Mucosa of rectum (tissue), 2 donors: ENCODE results near the gene TPI1.
"Not testable (repeated sequence)": the region's sequence is repeated elsewhere in the genome, so short reads cannot be mapped to it uniquely, and the experiment has no call there.

ENCODE experiments used
- H3K27ac ChIP-seq, 2 donors: one replicate each; pipeline ENCODE4 v1.7.0; 2013; ENCODE audit warnings: inconsistent platforms in 2 of 2, low read depth in 2 of 2, low read length in 2 of 2
- H3K27me3 ChIP-seq, 2 donors: one replicate each; pipeline ENCODE4 v1.7.0; 2013; ENCODE audit warnings: low read length in 2 of 2; ENCODE audit not compliant: control insufficient read depth in 2 of 2, insufficient read depth in 2 of 2
- H3K36me3 ChIP-seq, 2 donors: one replicate each; pipeline ENCODE4 v1.7.0; 2013; ENCODE audit warnings: low read length in 2 of 2; ENCODE audit not compliant: control insufficient read depth in 2 of 2, insufficient read depth in 2 of 2
- H3K4me1 ChIP-seq, 2 donors: one replicate each; pipeline ENCODE4 v1.7.0; 2013; ENCODE audit warnings: low read length in 2 of 2, mild to moderate bottlenecking in 1 of 2; ENCODE audit not compliant: control insufficient read depth in 2 of 2, insufficient read depth in 2 of 2
- H3K4me3 ChIP-seq, 2 donors: one replicate each; pipeline ENCODE4 v1.7.0; 2013; ENCODE audit warnings: low read length in 2 of 2
- H3K9ac ChIP-seq, 2 donors: one replicate each; pipeline ENCODE4 v1.7.0; 2013; ENCODE audit warnings: low read length in 2 of 2, low read depth in 1 of 2, mild to moderate bottlenecking in 1 of 2
- H3K9me3 ChIP-seq, 2 donors: one replicate each; pipeline ENCODE4 v1.7.0; 2013; ENCODE audit warnings: low read length in 2 of 2; ENCODE audit not compliant: control insufficient read depth in 2 of 2
- donor health status: healthy.
- donor health status: Normal muscosa, but diverticular disease.

TPI1 gene

GRCh38 chr12:6854036-6854435 is 13.3 kb upstream of the TPI1 start:
- H3K9me3 ChIP-seq: no peaks in the 10 kb centered on the region
- H3K4me3 ChIP-seq: no peak overlapping the region
- H3K27ac ChIP-seq: no peak overlapping the region
- no peak overlapping the region for H3K9ac ChIP-seq
- peaks cover 13 to 18% of the 10 kb centered on the region in 2 donors for H3K4me1 ChIP-seq
- H3K27me3 ChIP-seq: no peaks in the 10 kb centered on the region
- H3K36me3 ChIP-seq: peaks cover 30 to 41% of the 10 kb centered on the region in 2 donors

DNA sequence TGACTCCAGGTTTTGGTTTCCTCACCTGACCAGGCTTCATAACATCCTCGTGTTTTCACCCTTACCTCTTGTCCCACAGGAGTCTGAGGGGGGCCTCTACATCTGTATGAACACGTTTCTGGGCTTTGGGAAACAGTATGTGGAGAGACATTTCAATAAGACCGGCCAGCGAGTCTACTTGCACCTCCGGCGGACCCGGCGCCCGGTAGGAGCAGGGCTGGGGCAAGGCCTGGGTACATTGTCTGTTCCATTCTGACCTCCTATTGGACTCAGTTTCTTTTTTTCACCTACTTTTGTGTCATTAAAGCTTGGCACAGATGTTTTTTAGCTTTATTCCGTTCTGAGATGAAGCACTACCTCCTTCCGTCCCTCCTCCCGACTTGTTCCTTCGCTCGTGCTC is 12.0 kb upstream of the TPI1 start:
- Histone ChIP-seq H3K9me3 (no peaks in the 10 kb centered on the region), H3K9ac (no peak overlapping the region), H3K4me3 (no peak overlapping the region), H3K36me3 (peaks cover 34 to 44% of the 10 kb centered on the region in 2 donors), H3K27me3 (no peaks in the 10 kb centered on the region), H3K27ac (no peak overlapping the region), H3K4me1 (peaks cover 12 to 17% of the 10 kb centered on the region in 2 donors)

DNA sequence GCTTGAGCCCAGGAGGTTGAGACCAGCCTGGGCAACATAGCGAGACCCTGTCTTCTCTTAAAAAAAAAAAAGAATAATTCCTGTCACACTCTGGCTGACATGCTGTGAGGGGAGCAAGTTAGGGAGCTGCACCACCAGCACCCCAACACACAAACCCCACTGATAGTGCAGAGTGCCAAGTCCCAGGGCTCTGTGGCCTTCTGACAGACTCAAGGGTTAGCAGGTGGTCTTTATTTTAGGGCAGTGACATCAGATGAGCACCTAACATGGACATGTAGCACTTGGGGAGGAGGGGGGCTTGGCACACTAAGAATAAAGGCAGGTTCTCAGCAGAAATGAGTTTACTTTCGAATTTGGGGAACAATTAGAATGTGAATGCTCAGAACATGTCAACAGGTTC is 8.5 kb upstream of the TPI1 start:
- Histone ChIP-seq H3K4me3 (no peak overlapping the region), H3K27me3 (no peaks in the 10 kb centered on the region), H3K36me3 (peaks cover 51 to 77% of the 10 kb centered on the region in 2 donors), H3K27ac (no peak overlapping the region), H3K4me1 (no peaks in the 10 kb centered on the region), H3K9ac (no peak overlapping the region), H3K9me3 (no peaks in the 10 kb centered on the region)

DNA sequence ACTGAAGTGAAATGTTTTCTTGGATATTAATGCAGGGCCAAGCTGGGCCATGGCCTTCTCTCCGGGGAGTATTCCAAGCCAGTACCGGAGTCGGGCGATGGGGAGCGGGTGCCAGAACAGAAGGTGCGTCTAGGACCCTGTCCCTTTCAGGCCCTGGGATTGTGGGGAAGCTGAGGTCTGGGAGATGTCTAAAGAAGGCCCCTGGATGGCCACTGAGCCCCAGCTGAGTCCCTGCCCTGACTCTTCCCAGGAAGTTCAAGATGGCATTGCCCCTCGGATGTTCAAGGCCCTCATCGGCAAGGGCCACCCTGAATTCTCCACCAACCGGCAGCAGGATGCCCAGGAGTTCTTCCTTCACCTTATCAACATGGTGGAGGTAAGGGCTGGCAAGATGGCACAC is 7.2 kb upstream of the TPI1 start:
- H3K36me3 ChIP-seq: peaks cover 55 to 87% of the 10 kb centered on the region in 2 donors
- H3K9me3 ChIP-seq: no peaks in the 10 kb centered on the region
- H3K9ac ChIP-seq: no peak overlapping the region
- no peaks in the 10 kb centered on the region for H3K4me1 ChIP-seq
- H3K27me3 ChIP-seq: no peaks in the 10 kb centered on the region
- no peak overlapping the region for H3K4me3 ChIP-seq
- H3K27ac ChIP-seq: no peak overlapping the region

DNA sequence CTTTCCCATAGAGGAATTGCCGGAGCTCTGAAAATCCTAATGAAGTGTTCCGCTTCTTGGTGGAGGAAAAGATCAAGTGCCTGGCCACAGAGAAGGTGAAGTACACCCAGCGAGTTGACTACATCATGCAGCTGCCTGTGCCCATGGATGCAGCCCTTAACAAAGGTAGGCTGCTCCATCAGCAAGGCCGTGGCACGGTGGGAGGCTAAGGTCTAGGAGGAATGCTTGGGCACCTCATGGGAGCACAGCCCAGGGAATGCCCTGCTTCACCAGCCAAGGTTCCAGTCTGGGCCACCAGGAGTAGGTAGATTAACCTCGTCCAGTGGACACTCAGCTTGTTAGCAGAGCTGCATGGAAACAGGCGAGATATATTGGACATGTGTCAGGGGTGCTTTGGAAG is 6.4 kb upstream of the TPI1 start:
- Histone ChIP-seq H3K27me3 (no peaks in the 10 kb centered on the region), H3K9ac (no peak overlapping the region), H3K9me3 (no peaks in the 10 kb centered on the region), H3K4me3 (no peak overlapping the region), H3K36me3 (peaks cover 52 to 80% of the 10 kb centered on the region in 2 donors), H3K4me1 (no peaks in the 10 kb centered on the region), H3K27ac (no peak overlapping the region)

DNA sequence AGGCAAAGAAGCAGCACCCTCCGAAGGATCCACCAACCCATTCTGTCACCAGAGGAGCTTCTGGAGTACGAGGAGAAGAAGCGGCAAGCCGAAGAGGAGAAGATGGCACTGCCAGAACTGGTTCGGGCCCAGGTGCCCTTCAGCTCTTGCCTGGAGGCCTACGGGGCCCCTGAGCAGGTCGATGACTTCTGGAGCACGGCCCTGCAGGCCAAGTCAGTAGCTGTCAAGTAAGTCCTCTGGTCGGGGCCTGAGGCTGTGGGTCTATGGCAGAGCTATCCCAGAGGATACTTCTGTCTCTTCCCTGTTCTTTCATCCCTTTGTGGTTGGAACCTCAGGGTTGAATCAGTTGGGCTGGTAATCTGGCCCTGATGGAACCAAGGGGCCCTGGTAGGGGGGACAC is 5.9 kb upstream of the TPI1 start:
- Histone ChIP-seq H3K4me3 (no peak overlapping the region), H3K9ac (no peak overlapping the region), H3K4me1 (no peaks in the 10 kb centered on the region), H3K27me3 (no peaks in the 10 kb centered on the region), H3K9me3 (no peaks in the 10 kb centered on the region), H3K36me3 (peaks cover 48 to 76% of the 10 kb centered on the region in 2 donors), H3K27ac (no peak overlapping the region)

GRCh38 chr12:6863033-6863432 is 4.3 kb upstream of the TPI1 start:
- no peak overlapping the region for H3K4me3 ChIP-seq
- H3K36me3 ChIP-seq: peaks cover 36 to 61% of the 10 kb centered on the region in 2 donors
- H3K27ac ChIP-seq: no peak overlapping the region
- peaks cover 8% of the 10 kb centered on the region in 2 donors for H3K4me1 ChIP-seq
- H3K9ac ChIP-seq: no peak overlapping the region
- H3K9me3 ChIP-seq: no peaks in the 10 kb centered on the region
- H3K27me3 ChIP-seq: no peaks in the 10 kb centered on the region

- Histone ChIP-seq H3K27me3 (no peaks in the 10 kb centered on the region), H3K36me3 (peaks cover 29 to 55% of the 10 kb centered on the region in 2 donors), H3K4me3 (no peak overlapping the region), H3K4me1 (peaks cover 14 to 15% of the 10 kb centered on the region in 2 donors), H3K9ac (no peak overlapping the region), H3K9me3 (no peaks in the 10 kb centered on the region), H3K27ac (no peak overlapping the region)
Measured at GRCh38 chr12:6863586-6864321, 3.6 kb upstream of the TPI1 start.

DNA sequence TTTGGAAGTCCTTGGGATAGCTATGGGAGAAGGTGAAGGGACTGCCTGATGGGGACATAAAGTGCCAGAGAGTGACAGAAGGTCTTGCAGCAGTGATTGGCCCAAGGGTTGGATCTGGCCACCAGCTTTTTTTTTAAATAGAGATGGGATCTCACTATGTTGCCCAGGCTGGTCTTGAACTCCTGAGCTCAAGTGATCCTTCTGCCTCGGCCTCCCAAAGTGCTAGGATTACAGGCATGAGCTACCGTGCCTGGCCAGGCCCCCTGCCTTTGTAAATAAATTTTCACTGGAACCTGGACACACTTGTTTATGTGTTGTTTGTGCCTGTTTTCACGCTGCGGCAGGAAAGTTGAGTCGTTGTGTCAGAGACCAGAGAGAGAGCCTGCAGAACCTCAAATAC is 2.0 kb upstream of the TPI1 start:
- H3K9ac ChIP-seq, H3K4me3 ChIP-seq, H3K27ac ChIP-seq, H3K27me3 ChIP-seq, H3K9me3 ChIP-seq: not testable (repeated sequence)
- Histone ChIP-seq H3K4me1 (peaks cover 25 to 27% of the 10 kb centered on the region in 2 donors), H3K36me3 (peaks cover 31 to 54% of the 10 kb centered on the region in 2 donors)

DNA sequence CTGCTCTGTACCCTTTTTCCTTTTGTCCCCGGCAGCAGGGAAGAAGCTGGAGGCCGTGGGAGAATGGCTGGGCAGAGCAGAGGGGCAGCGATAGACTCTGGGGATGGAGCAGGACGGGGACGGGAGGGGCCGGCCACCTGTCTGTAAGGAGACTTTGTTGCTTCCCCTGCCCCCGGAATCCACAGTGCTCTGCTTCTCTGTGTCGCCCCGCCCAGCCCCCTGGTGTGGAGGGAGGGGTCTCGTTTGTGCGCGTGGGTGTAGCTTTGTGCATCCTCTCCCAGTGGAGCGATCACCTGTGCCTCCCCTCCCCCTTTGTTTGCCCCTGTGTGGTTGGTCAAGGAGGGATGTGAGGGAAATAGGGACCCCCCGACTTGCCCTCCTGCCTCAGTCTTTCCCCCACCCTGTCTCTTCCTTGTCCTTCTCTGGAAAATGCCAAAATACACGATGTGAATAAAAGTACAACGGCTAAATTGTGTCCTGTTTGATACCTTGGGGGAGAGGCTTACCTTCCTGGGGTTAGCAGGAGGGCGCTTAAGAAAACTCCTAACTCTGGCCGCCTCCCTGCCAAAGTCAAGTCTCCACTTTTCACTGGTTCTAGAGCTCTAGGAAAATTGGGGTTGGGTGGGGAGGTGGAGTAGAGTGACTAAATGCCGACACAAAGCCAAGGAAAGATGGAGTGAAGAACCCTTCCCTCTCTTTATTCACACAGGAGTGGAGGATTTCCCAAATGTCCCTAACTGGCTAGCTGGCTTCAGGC is 990 bp upstream of the TPI1 start:
- Histone ChIP-seq H3K27me3 (no peaks in the 10 kb centered on the region), H3K9ac (peak overlapping the region; percentile 65 to 88), H3K9me3 (no peaks in the 10 kb centered on the region), H3K4me3 (peak overlapping the region; percentile 59 to 78), H3K27ac (peak overlapping the region; percentile 81 to 96), H3K4me1 (peaks cover 33 to 36% of the 10 kb centered on the region in 2 donors), H3K36me3 (peaks cover 34 to 54% of the 10 kb centered on the region in 2 donors)
